GM18511 (cell line): ENCODE results near the gene GPR35.

ENCODE experiments used
- ATAC-seq: cut with Tn5 transposase; IDR thresholded peaks from one replicate; pipeline ENCODE4 v1.9.1; 2021; ENCODE audit warnings: mild to moderate bottlenecking, moderate library complexity; ENCODE audit not compliant: unreplicated experiment

The GPR35 gene, protein sequence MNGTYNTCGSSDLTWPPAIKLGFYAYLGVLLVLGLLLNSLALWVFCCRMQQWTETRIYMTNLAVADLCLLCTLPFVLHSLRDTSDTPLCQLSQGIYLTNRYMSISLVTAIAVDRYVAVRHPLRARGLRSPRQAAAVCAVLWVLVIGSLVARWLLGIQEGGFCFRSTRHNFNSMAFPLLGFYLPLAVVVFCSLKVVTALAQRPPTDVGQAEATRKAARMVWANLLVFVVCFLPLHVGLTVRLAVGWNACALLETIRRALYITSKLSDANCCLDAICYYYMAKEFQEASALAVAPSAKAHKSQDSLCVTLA

DNA sequence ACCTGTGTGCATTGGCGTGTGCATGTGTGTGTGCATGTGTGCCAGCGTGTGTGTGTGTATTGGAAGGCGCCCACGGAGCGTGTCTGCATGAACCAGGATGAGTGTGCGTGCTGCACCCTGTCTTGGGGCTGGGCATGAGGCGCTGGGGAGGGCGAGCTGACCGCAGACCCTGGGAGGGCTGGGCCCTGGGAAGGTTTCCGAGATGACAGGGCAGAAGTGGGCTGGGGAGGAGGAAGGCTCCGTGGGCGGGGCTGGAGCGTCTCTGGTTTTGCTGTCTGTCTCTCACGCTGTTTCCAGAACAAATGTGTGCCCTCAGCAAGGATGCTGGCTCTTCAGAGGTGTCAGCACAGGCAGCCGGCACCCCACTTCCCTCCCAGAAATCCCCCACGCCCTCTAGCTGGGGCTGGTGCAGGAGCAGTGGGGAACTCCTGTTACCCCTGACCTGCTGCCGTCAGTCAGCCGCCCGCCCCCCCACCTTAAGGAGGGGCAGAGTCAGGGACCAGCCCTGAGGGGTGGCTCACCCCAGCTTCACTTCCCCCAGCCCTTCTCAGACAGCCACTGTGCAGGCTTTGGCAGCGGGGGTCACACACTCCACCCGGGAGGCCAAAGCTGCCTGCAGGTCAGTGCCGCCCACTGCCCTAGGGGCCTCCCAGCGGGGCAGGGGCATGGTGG lies at the start of gene GPR35:
TSS of gene GPR35 (plus strand) at position 531 of the 672 bp plus-strand sequence. CDS start 4,473 bp downstream, outside the sequence.
- peak; percentile 37 for ATAC-seq

DNA sequence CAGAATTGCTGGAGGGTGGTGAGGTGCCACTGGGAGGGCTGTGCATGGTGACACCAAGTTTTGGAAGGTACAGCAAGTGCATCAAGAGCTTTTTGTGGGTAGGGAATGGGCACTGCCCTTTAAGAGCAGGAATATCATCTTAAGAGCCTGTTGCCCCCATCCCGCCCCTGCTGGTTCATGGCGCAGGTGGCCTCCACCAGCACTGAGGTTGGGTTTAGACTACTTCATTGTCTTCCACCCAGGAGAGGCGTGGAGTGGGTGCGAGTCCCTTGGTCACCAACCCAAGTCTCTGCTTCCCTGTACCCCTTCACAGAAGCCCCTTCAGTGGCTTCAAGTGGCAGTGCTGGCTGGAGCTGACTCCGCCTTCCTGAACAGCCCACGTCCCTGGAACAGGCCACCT lies 49.2 kb upstream of the GPR35 start:
- no peak for ATAC-seq

DNA sequence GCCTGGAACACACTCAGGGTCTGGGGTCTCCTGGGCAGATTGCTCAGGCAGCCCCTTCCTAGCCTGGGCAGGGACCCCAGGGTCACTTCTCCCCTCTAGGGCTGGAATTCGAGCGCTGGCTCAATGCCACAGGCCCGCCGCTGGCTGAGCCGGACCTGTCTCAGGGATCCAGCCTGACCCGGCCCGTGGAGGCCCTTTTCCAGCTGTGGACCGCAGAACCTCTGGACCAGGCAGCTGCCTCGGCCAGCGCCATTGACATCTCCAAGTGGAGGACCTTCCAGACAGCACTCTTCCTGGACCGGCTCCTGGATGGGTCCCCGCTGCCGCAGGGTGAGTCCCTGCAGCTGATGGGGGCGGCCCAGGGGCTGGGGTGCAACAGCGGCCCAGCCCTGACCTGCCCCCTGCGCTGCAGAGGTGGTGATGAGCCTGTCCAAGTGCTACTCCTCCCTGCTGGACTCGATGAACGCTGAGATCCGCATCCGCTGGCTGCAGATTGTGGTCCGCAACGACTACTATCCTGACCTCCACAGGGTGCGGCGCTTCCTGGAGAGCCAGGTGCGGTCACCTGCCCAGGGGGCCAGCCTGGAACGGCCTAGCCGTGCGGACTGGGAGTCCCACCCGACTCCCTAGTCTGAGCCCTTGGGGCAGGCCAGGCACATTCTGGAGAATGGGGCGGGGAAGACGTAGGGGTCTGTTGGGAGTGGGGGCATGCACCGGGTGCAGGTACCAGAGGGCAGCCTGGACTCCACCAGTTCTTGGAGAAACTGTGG lies 48.7 kb upstream of the GPR35 start:
- ATAC-seq = no peak

DNA sequence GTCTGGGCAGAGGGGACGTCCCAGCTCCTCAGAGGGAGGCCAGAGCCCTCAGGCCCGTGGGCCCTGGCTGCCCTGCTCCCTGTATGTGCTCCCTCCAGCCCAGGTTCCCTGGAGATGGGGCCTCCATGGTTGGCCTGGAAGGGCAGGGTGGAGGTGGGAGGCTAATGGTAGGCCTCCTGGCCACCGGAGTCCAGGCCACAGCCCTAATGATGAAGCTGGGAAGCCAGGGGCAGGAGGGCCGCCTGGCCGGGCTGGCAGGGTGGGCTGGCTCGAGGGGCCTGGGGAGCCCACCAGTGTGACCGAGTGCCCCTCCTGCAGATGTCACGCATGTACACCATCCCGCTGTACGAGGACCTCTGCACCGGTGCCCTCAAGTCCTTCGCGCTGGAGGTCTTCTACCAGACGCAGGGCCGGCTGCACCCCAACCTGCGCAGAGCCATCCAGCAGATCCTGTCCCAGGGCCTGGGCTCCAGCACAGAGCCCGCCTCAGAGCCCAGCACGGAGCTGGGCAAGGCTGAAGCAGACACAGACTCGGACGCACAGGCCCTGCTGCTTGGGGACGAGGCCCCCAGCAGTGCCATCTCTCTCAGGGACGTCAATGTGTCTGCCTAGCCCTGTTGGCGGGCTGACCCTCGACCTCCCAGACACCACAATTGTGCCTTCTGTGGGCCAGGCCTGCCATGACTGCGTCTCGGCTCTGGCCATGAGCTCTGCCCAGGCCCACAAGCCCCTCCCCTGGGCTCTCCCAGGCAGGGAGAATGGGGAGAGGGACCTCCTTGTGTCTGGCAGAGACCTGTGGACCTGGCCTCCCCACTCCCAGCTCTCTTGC lies 47.8 kb upstream of the GPR35 start:
- no peak for ATAC-seq

DNA sequence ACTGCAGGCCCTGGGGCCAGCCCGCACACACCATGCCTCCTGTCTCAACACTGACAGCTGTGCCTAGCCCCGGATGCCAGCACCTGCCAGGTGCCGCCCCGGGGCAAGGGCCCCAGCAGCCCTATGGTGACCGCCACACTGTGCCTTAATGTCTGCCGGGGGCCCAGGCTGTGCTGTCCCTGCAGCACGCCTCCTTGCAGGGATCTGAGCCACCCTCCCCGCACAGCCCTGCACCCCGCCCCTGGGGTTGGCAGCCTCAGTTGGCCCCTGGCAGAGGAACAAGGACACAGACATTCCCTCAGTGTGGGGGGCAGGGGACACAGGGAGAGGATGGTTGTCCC lies 47.2 kb upstream of the GPR35 start:
- ATAC-seq = no peak

DNA sequence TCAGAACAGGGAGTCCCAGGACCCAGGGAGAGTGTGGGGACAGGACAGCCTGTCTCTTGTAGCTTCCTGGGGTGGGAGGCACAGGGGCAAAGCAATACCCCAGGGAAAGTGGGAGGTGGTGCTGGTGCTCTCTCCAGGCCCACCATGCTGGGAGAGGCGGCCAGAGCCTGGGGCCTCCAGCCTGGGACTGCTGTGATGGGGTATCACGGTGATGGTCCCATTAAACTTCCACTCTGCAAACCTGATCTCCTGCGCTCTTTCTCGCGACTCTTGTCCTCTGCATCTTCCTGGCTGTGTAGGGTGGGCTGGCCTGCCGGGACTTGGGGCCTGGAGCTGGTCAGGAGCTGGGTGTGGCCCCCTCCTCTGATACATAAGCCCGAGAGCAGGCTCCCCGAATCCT lies 46.8 kb upstream of the GPR35 start:
- ATAC-seq = no peak

DNA sequence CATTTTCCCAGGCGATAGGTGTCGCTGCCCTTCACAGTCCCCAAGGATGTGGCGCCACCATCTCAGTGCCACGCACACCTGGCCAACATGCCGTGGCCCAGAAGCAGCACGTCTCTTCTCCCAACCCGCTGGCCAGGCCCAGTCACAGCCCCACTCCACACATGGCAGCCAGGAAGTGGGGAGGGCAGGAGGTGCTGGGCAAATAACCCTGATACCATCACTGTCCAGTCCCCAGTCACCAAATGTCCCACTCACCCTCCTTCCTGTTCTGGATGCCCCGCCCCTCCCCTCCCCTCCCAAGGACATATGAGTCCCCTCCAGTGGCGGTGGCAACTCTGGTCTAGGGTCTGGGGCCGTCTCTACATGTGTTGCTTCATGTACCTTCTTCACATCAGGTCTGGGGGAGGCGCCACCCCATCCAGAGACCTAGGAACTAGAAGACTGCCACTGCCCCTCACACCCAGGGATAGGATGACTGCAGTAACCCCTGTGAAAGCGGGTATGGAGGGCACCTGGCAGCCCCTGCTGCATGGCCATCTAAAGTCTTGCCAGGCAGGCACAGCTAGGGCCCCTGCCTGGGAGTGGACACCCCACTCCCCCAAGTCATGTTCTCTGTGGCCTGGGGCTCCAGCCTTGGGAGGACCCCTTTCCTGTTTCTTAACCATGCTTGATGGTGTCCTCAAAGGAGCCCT lies 46.1 kb upstream of the GPR35 start:
- no peak for ATAC-seq

DNA sequence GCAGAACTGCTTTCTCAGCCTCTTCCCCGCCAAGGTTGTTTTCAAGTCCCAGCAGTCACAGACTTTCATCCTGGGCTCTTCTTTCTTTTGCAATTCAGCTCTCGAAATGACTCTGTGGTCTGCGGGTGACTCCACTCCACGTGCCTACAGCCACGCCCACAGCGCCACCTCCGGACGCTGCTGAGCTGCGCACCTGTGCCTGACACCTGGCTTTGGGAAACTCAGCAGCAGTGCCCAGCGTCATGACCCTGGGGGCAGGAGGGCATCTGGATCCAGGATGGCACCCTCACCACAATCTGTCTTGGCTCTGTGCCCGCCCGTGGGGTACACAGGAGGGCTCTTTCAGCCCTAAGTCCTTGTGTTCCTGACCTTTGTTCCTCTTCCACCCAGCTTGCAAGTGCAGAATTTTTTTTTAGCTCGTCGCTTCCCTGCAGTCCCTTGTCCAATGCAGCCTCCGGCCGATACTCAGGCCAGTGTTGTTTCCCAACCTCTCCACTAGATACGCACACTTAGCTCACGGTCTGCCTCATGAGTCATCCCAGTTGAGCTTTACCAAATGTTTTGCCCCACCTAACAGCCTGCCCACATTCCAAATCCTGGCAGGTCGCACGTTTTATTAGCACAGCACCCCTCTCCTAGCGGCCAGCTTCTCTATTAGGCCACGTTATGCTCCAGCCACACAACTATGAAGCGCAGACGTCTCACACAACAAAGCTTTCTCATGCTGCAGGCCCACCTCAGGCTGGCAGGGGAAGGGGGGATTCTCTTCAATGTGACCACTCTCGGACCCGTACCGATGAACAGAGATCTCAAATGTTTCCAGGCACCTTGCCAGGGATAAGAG lies 45.3 kb upstream of the GPR35 start:
- no peak for ATAC-seq

DNA sequence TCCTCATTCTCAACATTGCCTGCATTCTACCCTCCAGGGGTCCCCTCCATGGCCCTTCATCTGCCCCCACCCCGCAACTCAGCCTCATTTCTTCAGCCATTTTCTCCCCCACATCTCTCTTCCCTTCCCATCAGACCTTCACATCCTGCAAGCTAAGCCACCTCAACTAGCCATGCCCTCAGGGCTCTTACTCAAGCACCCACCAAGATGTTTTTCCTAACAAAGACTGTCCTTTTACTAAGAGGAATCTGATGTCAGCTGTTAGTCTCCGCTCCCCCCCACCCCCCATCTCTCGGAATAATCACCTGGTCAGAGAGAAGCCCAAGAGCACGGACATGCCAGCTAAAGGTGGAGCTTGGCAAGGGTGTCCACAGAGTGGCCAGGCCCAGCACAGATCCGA lies 43.5 kb upstream of the GPR35 start:
- ATAC-seq = no peak

DNA sequence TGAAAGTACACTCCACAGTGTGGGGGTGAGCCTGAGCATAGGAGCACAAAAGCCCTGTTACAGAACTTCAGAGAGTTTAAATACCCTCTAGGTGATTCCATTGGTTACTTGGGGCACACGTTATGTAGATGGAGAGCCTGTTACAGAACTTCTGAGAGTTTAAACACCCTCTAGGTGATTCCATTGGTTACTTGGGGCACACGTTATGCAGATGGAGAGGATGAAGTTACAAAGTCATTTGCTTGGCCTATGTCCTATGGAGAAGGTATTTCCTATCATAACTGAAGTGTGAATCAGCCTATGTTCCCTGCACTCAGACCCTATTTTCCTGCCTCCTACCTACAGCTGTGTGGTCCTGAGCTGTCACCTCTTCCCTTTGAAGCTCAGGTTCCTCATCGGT lies 42.5 kb upstream of the GPR35 start:
- ATAC-seq = no peak

DNA sequence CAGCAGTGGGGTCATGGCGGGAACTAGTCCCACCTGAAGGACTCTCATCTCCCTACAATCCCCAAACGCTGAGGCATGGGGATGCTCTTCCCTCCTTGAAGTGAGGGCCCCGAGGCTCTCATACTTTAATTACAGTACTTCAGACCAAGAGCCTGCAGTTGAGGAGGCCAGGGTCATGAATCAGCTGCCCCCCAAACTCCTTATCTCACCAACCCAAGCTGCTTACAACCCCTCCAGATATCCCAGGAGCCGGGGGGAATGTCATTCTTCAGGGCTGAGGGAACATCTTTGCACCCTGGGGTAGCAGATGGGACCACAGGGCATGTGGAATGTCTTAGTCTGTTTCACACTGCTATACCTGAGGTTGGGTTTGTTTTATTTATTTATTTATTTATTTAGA lies 41.5 kb upstream of the GPR35 start:
- no peak for ATAC-seq

DNA sequence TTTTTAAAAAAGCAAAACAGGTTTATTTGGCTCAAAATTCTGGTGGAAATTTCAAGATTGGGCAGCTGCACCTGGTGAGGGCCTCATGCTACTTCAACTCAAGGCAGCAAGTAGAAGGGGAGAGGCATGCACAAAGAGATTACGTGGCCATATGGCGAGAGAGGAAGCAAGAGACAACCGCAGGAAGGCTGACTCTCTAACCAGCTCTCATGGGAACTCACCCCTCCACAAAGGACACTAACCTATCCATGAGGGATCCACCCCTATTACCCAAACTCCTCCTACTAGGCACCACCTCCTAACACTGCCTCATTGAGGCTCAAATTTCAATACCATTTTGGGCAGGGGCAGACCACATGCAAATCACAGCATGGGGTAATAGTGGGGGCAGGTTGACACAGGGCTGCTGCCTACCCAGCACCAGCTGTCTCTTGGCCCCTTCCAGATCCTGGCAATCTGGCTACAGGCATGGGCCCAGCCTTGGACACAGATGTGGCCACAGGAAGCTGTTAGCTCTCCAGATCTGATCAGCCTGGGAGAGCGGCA lies 40.7 kb upstream of the GPR35 start:
- peak; percentile 68 for ATAC-seq

DNA sequence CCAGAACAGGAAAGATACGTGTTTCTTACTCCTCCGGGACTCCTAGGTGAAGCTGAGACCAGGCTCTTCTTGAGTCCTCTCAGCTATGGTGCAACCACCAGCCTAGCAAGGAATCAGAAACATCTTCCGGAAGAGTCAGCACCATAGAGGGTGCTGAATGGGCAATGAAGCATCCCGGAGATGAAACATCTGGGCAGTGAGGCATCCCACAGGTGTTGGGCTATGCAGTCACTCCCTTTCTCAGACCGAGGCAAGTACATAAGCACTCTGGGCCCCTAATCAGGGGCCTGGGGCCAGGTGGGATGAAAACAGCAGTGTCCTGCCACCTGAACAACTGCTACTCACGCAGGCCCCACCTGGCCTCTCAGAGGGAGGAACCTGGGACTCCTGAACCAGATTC lies 40.2 kb upstream of the GPR35 start:
- ATAC-seq = peak; percentile 38

DNA sequence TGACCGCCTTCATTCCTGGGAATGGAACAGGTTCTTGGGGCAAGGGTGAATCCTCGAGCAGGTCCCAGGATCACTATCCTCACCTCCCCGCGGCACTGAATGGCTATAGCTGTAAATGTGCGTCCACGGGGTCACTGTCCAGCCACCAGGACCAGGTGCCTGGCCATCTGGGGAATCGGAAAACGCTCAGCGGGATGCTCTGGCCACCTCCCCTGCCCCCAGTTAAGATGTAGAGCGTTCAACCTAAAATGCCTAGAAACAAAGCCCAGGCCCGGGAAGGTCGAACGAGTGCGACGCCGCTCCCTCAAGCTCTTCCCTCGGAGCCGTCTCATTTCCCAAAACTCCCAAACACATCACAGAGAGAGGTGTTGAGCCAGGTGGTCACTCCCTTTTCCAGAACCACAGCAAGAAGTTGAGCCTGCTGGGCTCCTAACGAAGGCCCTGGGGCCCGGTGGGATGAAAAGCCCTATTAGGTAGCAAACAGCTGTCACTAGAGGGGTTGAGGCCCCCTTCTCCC lies 39.5 kb upstream of the GPR35 start:
- no peak for ATAC-seq

DNA sequence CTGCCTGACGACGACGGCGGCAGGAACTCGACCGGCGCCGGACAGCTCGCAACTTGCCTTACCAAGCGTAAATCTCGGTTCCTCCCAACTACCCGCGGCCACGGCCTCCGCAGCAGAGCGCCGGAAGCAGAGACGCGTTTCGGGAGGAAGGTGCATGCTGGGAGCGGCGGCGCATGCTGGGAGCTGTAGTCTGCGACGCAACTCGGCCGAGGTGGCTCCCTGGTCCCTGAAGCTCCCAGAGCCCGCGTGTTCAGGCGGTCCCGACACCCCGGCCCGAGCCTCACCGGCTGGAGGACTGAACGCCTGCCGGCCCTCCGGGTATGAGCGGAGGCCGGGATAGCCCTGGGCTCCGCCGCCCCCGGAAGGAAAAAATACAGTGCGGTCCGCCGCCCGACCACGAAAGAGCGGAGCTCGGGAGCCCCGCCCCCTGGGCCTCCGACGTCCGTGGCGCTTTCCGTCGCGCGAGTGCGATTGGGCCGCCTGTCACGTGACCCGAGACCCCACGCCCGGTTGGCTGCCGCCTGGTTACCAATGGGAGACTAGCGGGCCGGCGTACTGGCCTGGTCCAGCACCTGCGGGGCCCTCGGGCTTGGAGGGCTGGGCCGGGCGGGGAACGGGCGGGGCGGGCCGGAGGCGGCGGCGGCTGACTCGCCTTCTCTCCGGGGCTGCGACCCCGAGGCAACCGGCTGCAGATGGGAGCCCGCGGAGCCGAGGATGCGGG lies 38.9 kb upstream of the GPR35 start, which contains the start of gene CAPN10:
TSS of gene CAPN10 (plus strand) at position 537 of the 721 bp plus-strand sequence. CDS start at position 715, 178 bp downstream.
- ATAC-seq = peak; percentile 65

DNA sequence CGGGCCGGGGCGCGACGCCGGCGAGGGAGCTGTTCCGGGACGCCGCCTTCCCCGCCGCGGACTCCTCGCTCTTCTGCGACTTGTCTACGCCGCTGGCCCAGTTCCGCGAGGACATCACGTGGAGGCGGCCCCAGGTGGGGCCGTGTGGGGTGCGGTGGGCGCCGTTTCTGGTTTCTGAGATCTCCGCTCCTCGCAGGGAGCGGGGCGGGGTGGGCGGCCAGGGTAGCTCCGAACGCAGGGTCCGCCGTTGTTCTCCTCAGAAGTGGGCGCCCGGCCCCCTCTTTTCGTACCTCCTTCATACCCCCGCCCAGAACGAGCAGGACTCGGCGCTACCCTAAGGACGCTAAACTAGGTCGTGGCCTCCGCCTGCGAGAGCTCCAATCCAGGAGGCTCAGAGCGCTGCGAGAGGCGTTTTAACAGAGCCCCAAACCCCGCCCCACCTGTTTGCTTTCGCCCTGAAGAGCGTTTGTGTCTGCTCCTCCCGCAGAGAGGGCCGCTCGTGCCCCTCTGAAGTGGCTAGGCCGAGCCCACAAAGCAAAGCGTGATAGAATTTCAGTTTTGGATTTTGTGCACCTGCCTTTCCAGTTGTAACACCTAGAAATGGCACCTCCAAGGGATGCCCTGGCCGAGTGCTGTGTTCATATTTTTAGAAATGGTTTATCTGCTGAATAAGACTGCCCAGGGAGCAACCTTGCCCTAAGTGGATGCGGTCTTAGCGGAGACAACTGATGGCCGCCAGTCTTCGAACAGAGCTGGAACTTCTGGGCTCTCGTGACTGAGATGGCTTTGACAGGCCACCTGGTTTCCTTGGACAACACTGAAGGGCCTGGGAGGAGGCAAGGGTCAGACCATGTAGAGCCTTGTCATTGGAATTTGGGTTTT lies 38.1 kb upstream of the GPR35 start:
- ATAC-seq = no peak

DNA sequence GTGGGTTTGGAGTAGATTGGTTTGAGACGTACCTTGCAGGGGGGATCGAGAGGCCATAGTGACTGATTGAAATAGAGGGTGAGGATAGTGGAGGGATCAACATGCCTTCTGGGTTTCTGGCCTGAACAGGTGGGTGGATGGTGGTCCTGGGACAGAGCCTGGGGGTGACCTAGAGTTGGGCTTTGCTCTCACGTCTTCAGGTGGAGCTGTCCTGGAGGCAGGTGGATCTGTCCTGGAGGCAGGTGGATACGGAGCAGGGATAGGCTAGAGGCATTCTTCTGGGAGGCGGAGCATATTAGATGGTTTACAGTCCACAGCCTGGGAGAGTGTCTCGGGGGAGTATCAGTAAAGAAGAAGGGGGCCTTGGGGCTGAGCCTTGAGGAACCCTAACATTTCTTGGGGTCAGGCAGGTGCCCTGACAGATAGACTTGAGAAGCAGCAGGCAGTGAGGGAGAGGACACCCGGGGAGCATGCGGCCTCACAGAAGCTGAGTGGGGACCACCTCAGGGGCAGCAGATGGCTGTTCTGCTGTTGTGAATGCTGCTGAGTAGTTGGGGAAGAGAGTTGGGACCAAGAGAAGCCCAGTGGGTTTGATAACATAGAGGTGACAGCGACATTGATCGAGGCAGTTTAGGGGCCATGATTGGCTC lies 37.1 kb upstream of the GPR35 start:
- ATAC-seq = no peak
